Inferior parietal cortex (tissue), 1 donor: ENCODE measurements around the gene OR2A5.
"Not testable (repeated sequence)": the region's sequence is repeated elsewhere in the genome, so short reads cannot be mapped to it uniquely, and the experiment has no call there.

Experiments used
- DNase-seq: peaks from one replicate; pipeline ENCODE4 v3.0.0-alpha.2; 2016; ENCODE audit errors: extremely low spot score

Gene OR2A5

GRCh38 chr7:144035385-144035784, 13.4 kb upstream of the OR2A5 start:
- DNase-seq, result no peak

- no peak for DNase-seq
These were observed 12.4 kb upstream of the OR2A5 start for GRCh38 chr7:144036302-144036885.

- no peak for DNase-seq
These were observed 11.2 kb upstream of the OR2A5 start for GRCh38 chr7:144037414-144038035.

- no peak for DNase-seq
These were observed 9.9 kb upstream of the OR2A5 start for GRCh38 chr7:144038887-144039286.

GRCh38 chr7:144049491-144049890, 743 bp downstream of the OR2A5 start:
- DNase-seq, result no peak

GRCh38 chr7:144050093-144050492, 1.3 kb downstream of the OR2A5 start:
- DNase-seq, result no peak

- not testable (repeated sequence) for DNase-seq
These were observed 2.1 kb downstream of the OR2A5 start for GRCh38 chr7:144050884-144051283.

- DNase-seq, result no peak
These were observed 9.2 kb downstream of the OR2A5 start for GRCh38 chr7:144057954-144058353.

- DNase-seq, result no peak
These were observed 15.0 kb downstream of the OR2A5 start for GRCh38 chr7:144063710-144064109.

GRCh38 chr7:144069511-144069910, 20.8 kb downstream of the OR2A5 start, which contains the start of gene OR2A25:
TSS of gene OR2A25 (plus strand) at chr7:144069811. CDS start at chr7:144074220, 4,409 bp downstream.
- DNase-seq, result no peak

- no peak for DNase-seq
These were observed 21.2 kb downstream of the OR2A5 start for GRCh38 chr7:144069953-144070352.

- no peak for DNase-seq
These were observed 25.6 kb downstream of the OR2A5 start for GRCh38 chr7:144074374-144074773.

- no peak for DNase-seq
These were observed 37.2 kb downstream of the OR2A5 start, which contains the start of gene OR2A12 for GRCh38 chr7:144085978-144086377. TSS of gene OR2A12 (plus strand) at chr7:144086278. CDS start at chr7:144095108, 8,830 bp downstream.

- no peak for DNase-seq
These were observed 38.0 kb downstream of the OR2A5 start for GRCh38 chr7:144086730-144087129.

- DNase-seq, result no peak
These were observed 38.5 kb downstream of the OR2A5 start for GRCh38 chr7:144087230-144087629.

GRCh38 chr7:144090667-144091066, 41.9 kb downstream of the OR2A5 start:
- DNase-seq, result no peak

GRCh38 chr7:144098776-144099175, 50.0 kb downstream of the OR2A5 start:
- DNase-seq, result no peak

GRCh38 chr7:144100607-144101006, 51.9 kb downstream of the OR2A5 start:
- no peak for DNase-seq

GRCh38 chr7:144102041-144102440, 53.3 kb downstream of the OR2A5 start:
- no peak for DNase-seq

- no peak for DNase-seq
These were observed 56.5 kb downstream of the OR2A5 start for GRCh38 chr7:144105211-144105610.
